H1 (cell line): Measurements from ENCODE around the gene ACBD6. TPM values are rescaled to one million over a fixed set of nuclear protein-coding genes. Genes with fewer than 3 reads are reported as not detected.

Source experiments
- CHD1 ChIP-seq: IDR thresholded peaks from 2 replicates; pipeline ENCODE4 v1.6.1; 2012; ENCODE audit warnings: low read depth, low read length, improper control_type of control experiment
- polyA plus RNA-seq, 7 experiments: library from polyadenylated mRNA; depleted of rRNA in 3 of 7; stranded (reverse) in 5 of 7; unstranded in 2 of 7; fragments of >200 nt in 5 of 7; fragments of 200-250 nt in 2 of 7; gene quantifications; 1 replicate in 5 of 7; 2 replicates in 1 of 7; 4 replicates in 1 of 7; pipeline versions ENCODE4 v1.2.1 to v1.2.3, GENCODE V29; 2011 to 2013; ENCODE audit warnings: missing spikeins in 2 of 7, mixed read lengths in 2 of 7
- total RNA-seq: library from RNA; stranded (reverse); fragmentation: NEBNext Ultra II Directional; extraction: Animal tissue kit (Norgen Biotek cat#: 25700); gene quantifications from 2 replicates; pipeline ENCODE4 v1.2.1, GENCODE V29; 2021
- TF ChIP-seq, protein P1 (sequence below): fragments of 300-600 bp; sonication (generic); IDR thresholded peaks from 2 replicates; pipeline ENCODE4 v1.7.1; 2012; ENCODE audit warnings: low read length, moderate library complexity, mild to moderate bottlenecking, inconsistent platforms; ENCODE audit not compliant: insufficient replicate concordance
- TF ChIP-seq, protein P2 (sequence below): IDR thresholded peaks from 2 replicates; pipeline ENCODE4 v1.6.1; 2011; ENCODE audit warnings: low read depth, mild to moderate bottlenecking, low read length; ENCODE audit not compliant: insufficient read depth

ACBD6 gene
- total and polyA plus RNA-seq, 2 of the 8 experiments (the other 6 are each of a cell fraction or from before 2014, with no cell fraction given) = 52.0 to 67.7 TPM

DNA sequence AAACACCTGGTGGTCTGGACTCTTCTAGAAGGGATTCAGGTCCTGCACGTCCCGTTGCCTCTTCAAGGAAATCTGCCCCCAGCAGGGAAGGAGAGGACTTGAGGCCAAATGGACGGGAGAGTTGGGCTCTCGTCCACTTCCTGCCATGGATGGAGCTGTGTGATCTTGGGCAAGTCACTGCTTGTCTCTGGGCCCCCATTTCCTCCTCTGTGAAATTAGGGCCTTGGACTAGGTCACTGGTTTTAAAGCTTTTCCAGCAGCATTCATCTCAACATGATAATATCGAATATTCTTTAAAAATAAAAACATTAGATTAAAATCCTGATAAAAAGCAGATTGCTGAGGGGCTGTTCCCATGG lies 245.4 kb downstream of the ACBD6 start (continued):
- TF ChIP-seq, protein P1, sequence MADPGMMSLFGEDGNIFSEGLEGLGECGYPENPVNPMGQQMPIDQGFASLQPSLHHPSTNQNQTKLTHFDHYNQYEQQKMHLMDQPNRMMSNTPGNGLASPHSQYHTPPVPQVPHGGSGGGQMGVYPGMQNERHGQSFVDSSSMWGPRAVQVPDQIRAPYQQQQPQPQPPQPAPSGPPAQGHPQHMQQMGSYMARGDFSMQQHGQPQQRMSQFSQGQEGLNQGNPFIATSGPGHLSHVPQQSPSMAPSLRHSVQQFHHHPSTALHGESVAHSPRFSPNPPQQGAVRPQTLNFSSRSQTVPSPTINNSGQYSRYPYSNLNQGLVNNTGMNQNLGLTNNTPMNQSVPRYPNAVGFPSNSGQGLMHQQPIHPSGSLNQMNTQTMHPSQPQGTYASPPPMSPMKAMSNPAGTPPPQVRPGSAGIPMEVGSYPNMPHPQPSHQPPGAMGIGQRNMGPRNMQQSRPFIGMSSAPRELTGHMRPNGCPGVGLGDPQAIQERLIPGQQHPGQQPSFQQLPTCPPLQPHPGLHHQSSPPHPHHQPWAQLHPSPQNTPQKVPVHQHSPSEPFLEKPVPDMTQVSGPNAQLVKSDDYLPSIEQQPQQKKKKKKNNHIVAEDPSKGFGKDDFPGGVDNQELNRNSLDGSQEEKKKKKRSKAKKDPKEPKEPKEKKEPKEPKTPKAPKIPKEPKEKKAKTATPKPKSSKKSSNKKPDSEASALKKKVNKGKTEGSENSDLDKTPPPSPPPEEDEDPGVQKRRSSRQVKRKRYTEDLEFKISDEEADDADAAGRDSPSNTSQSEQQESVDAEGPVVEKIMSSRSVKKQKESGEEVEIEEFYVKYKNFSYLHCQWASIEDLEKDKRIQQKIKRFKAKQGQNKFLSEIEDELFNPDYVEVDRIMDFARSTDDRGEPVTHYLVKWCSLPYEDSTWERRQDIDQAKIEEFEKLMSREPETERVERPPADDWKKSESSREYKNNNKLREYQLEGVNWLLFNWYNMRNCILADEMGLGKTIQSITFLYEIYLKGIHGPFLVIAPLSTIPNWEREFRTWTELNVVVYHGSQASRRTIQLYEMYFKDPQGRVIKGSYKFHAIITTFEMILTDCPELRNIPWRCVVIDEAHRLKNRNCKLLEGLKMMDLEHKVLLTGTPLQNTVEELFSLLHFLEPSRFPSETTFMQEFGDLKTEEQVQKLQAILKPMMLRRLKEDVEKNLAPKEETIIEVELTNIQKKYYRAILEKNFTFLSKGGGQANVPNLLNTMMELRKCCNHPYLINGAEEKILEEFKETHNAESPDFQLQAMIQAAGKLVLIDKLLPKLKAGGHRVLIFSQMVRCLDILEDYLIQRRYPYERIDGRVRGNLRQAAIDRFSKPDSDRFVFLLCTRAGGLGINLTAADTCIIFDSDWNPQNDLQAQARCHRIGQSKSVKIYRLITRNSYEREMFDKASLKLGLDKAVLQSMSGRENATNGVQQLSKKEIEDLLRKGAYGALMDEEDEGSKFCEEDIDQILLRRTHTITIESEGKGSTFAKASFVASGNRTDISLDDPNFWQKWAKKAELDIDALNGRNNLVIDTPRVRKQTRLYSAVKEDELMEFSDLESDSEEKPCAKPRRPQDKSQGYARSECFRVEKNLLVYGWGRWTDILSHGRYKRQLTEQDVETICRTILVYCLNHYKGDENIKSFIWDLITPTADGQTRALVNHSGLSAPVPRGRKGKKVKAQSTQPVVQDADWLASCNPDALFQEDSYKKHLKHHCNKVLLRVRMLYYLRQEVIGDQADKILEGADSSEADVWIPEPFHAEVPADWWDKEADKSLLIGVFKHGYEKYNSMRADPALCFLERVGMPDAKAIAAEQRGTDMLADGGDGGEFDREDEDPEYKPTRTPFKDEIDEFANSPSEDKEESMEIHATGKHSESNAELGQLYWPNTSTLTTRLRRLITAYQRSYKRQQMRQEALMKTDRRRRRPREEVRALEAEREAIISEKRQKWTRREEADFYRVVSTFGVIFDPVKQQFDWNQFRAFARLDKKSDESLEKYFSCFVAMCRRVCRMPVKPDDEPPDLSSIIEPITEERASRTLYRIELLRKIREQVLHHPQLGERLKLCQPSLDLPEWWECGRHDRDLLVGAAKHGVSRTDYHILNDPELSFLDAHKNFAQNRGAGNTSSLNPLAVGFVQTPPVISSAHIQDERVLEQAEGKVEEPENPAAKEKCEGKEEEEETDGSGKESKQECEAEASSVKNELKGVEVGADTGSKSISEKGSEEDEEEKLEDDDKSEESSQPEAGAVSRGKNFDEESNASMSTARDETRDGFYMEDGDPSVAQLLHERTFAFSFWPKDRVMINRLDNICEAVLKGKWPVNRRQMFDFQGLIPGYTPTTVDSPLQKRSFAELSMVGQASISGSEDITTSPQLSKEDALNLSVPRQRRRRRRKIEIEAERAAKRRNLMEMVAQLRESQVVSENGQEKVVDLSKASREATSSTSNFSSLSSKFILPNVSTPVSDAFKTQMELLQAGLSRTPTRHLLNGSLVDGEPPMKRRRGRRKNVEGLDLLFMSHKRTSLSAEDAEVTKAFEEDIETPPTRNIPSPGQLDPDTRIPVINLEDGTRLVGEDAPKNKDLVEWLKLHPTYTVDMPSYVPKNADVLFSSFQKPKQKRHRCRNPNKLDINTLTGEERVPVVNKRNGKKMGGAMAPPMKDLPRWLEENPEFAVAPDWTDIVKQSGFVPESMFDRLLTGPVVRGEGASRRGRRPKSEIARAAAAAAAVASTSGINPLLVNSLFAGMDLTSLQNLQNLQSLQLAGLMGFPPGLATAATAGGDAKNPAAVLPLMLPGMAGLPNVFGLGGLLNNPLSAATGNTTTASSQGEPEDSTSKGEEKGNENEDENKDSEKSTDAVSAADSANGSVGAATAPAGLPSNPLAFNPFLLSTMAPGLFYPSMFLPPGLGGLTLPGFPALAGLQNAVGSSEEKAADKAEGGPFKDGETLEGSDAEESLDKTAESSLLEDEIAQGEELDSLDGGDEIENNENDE = no peak
- TF ChIP-seq, protein P2, sequence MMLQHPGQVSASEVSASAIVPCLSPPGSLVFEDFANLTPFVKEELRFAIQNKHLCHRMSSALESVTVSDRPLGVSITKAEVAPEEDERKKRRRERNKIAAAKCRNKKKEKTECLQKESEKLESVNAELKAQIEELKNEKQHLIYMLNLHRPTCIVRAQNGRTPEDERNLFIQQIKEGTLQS = no peak
- TF ChIP-seq CHD1 = no peak
- TF ChIP-seq, all 59 proteins: peak for 0
